PC-9 (cell line): Measurements from ENCODE around the gene SCUBE2.

Experiments
- CTCF ChIP-seq: fragments of 200-600 bp; sonication (generic); conservative IDR thresholded peaks from 2 replicates; pipeline ENCODE4 v1.6.1; 2017; ENCODE audit warnings: mixed run types, antibody characterized with exemption, mild to moderate bottlenecking, moderate library complexity
- EZH2 ChIP-seq: fragments of 200-600 bp; sonication (generic); IDR thresholded peaks from 2 replicates; pipeline ENCODE4 v1.8.0; 2017; ENCODE audit warnings: antibody characterized with exemption, low read depth

DNA sequence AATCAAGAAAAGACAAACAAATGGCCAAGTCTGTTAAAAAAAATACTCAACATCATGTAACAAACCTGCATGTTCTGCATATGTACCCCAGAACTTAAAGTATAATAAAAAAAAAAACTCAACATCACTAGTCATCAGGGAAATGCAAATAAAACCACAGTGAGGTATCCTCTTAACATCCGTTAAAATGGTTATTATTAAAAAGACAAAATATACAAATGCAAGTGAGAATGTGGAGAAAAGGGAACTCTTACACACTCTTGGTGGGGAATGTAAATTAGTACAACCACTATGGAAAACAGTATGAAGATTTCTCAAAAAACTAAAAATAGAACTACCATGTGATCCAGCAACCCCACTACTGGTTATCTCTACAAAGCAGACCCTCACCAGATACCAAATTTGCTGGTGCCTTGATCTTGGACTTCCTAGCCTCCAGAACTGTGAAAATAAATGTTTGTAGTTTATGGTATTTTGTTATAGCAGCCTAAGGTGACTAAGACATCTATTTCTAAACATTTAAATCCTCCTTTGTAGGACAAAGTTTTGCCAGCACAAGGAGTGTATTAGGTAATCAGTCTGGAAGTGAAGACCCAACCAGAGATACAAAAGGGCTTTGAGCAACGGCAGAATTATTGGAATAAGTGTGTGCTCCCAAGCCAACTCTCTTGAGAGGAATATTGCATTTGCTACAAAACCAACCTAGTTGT lies 32.4 kb upstream of the SCUBE2 start:
- no peak for TF ChIP-seq CTCF
- TF ChIP-seq EZH2, result no peak
